ENCODE measurements around the gene C16orf96.

Gene C16orf96

GRCh38 chr16:4525634-4526277 is 30.4 kb upstream of the C16orf96 start:
- peak overlapping the region; percentile 36 for H3K27ac ChIP-seq (ENCODE audit: low read depth, low read length, severe bottlenecking)
- WGBS, 2 experiments (ENCODE audit: insufficient coverage in 2 of 2), result 88 to 91% methylated on average over 9 to 10 of the region's 13 CpGs
- no peak overlapping the region for H3K4me3 ChIP-seq (ENCODE audit: extremely low read depth, insufficient read depth, low read length, poor library complexity, severe bottlenecking)

DNA sequence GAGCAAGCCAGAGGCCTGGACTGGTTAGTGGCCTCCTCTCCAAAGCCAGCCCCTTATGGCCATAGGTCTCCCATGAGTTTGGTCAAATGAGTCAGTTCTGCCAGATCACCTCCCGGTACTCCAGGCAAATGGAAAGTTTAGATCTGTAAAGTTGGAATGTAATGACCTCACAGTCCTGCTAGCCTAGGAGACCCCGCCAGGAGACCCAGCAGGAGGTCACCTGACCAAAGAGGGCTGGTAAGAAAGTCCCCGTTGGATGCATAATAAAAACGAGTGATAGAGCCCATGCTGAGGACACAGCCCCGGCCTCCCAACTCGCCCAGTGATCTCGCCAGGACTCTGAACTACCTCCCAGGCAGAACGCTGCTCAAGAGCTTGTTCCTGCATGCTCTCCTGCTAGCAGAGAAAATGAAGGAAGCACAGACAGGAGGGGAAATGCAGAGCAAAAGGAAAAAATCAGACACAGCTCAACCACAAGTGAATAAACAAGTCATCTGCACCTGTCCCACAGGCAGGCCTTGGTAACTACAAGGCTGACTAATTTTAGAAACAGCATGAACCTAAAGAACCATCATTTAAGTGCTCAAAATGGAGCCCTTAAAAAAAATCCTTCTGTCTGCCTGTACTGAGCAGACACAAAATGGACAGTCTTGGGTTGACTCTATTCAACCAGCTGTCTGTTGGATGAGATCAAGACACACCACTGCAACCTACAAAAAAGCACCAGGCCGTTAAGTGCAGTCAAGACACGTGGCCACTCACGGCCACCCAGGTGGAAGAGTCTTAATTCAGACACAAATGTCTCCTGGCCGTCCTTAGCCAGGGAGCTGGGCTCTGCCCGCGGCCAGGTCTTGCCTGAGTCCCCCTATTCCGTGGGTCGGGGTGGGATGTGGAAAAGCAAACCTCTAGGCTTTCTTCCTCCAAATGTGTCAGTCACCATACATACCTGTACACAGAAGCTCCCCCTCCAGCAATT is 26.8 kb upstream of the C16orf96 start:
- Histone ChIP-seq H3K36me3 (ENCODE audit: control insufficient read depth, insufficient read depth, low read length) (peaks cover 29% of the 10 kb centered on the region), H3K27ac (ENCODE audit: low read depth, low read length, severe bottlenecking) (peak overlapping the region; percentile 91), H3K9me3 (ENCODE audit: control insufficient read depth, low read length) (no peaks in the 10 kb centered on the region), H3K4me1 (ENCODE audit: control insufficient read depth, insufficient read depth, low read length, poor library complexity, severe bottlenecking) (peaks cover 12% of the 10 kb centered on the region), H3K4me3 (ENCODE audit: extremely low read depth, insufficient read depth, low read length, poor library complexity, severe bottlenecking) (no peak overlapping the region)
- WGBS, 2 experiments (ENCODE audit: insufficient coverage in 2 of 2), result 35 to 37% methylated on average over 11 to 13 of the region's 16 CpGs

More at GRCh38 chr16:4525634-4526277, 30.4 kb upstream of the C16orf96 start:
- Histone ChIP-seq H3K36me3 (ENCODE audit: control insufficient read depth, insufficient read depth, low read length) (no peaks in the 10 kb centered on the region), H3K9me3 (ENCODE audit: control insufficient read depth, low read length) (no peaks in the 10 kb centered on the region), H3K4me1 (ENCODE audit: control insufficient read depth, insufficient read depth, low read length, poor library complexity, severe bottlenecking) (peaks cover 23% of the 10 kb centered on the region)

DNA sequence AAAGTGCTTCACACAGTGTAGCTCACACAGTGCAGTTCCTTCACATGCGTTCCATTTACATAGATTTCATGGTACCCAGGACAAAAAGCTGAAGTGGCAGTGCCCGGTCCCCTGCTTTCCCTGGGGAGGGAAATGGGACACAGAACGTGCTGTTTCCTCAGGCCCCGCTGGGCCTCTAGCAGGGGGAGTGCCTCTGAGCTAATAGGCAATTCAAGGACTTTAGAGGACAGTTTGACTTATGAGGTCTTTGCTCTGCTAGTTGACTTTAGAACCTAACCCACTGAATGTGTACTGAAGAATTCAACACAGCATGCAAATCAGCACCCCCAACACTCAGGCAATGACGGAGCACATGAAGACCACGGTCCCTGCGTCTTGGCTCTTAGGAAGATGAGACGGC is 24.3 kb upstream of the C16orf96 start:
- WGBS, 2 experiments (ENCODE audit: insufficient coverage in 2 of 2), result 89 to 98% methylated on average over 6 to 7 of the region's 8 CpGs
- Histone ChIP-seq H3K4me1 (ENCODE audit: control insufficient read depth, insufficient read depth, low read length, poor library complexity, severe bottlenecking) (peaks cover 12% of the 10 kb centered on the region), H3K9me3 (ENCODE audit: control insufficient read depth, low read length) (no peaks in the 10 kb centered on the region), H3K4me3 (ENCODE audit: extremely low read depth, insufficient read depth, low read length, poor library complexity, severe bottlenecking) (no peak overlapping the region), H3K27ac (ENCODE audit: low read depth, low read length, severe bottlenecking) (no peak overlapping the region), H3K36me3 (ENCODE audit: control insufficient read depth, insufficient read depth, low read length) (peaks cover 43% of the 10 kb centered on the region)

DNA sequence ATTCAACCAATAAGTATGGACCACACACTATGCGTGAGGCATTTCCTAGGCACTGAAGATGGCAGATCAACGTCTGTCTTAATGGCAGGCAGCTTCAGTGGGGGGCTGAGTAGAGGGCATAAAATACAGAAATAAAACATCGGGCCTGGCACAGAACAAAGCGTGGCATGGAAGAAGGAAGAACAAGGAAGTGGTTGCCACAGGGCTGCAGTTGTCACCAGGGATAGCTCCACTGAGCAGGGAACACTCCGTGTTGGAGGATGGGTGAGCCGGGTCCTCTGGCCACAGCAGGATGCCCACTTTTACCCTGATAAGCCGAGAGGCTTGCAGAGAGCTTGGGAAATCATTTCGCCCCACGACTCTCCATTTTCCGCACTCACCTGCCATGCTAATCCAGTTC is 23.9 kb upstream of the C16orf96 start:
- WGBS, 2 experiments (ENCODE audit: insufficient coverage in 2 of 2), result 93 to 98% methylated on average over 9 to 10 of the region's 10 CpGs
- no peak overlapping the region for H3K4me3 ChIP-seq (ENCODE audit: extremely low read depth, insufficient read depth, low read length, poor library complexity, severe bottlenecking)
- H3K27ac ChIP-seq (ENCODE audit: low read depth, low read length, severe bottlenecking), result no peak overlapping the region

DNA sequence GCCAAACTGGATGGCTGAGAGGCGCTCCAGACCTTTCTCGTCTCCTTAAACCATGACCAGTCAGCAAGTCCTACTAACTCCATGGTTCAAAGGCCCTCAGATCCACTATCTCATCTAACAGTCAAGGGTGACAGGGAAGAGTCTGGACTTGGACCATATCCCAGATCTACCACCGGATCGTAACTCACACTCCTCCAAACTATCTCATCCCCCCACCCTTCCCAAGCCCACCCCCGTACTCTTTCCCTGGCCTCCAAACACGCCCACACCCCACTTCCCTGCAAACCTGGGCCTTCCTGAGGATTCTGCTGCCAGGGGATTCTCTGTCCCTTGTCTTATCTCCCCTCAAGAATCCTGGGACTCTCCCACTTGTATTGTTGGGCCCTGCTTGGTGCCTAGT is 22.6 kb upstream of the C16orf96 start:
- 92 to 98% methylated on average over 6 of the region's 6 CpGs for WGBS, 2 experiments (ENCODE audit: insufficient coverage in 2 of 2)
- no peak overlapping the region for H3K27ac ChIP-seq (ENCODE audit: low read depth, low read length, severe bottlenecking)

More for the DNA sequence above, 23.9 kb upstream of the C16orf96 start:
- no peaks in the 10 kb centered on the region for H3K9me3 ChIP-seq (ENCODE audit: control insufficient read depth, low read length)
- H3K36me3 ChIP-seq (ENCODE audit: control insufficient read depth, insufficient read depth, low read length), result peaks cover 43% of the 10 kb centered on the region
- H3K4me1 ChIP-seq (ENCODE audit: control insufficient read depth, insufficient read depth, low read length, poor library complexity, severe bottlenecking), result peaks cover 13% of the 10 kb centered on the region

GRCh38 chr16:4534151-4534790 is 21.9 kb upstream of the C16orf96 start:
- Histone ChIP-seq H3K36me3 (ENCODE audit: control insufficient read depth, insufficient read depth, low read length) (peaks cover 43% of the 10 kb centered on the region), H3K9me3 (ENCODE audit: control insufficient read depth, low read length) (peaks cover 6% of the 10 kb centered on the region), H3K4me1 (ENCODE audit: control insufficient read depth, insufficient read depth, low read length, poor library complexity, severe bottlenecking) (peaks cover 11% of the 10 kb centered on the region), H3K4me3 (ENCODE audit: extremely low read depth, insufficient read depth, low read length, poor library complexity, severe bottlenecking) (no peak overlapping the region), H3K27ac (ENCODE audit: low read depth, low read length, severe bottlenecking) (no peak overlapping the region)
- 87% methylated on average over 11 of the region's 13 CpGs for WGBS, 2 experiments (ENCODE audit: insufficient coverage in 2 of 2)

More for the DNA sequence above, 22.6 kb upstream of the C16orf96 start:
- no peaks in the 10 kb centered on the region for H3K9me3 ChIP-seq (ENCODE audit: control insufficient read depth, low read length)
- peaks cover 43% of the 10 kb centered on the region for H3K36me3 ChIP-seq (ENCODE audit: control insufficient read depth, insufficient read depth, low read length)
- peaks cover 11% of the 10 kb centered on the region for H3K4me1 ChIP-seq (ENCODE audit: control insufficient read depth, insufficient read depth, low read length, poor library complexity, severe bottlenecking)
- no peak overlapping the region for H3K4me3 ChIP-seq (ENCODE audit: extremely low read depth, insufficient read depth, low read length, poor library complexity, severe bottlenecking)

- Histone ChIP-seq H3K36me3 (ENCODE audit: control insufficient read depth, insufficient read depth, low read length) (peaks cover 43% of the 10 kb centered on the region), H3K4me1 (ENCODE audit: control insufficient read depth, insufficient read depth, low read length, poor library complexity, severe bottlenecking) (peaks cover 3% of the 10 kb centered on the region), H3K4me3 (ENCODE audit: extremely low read depth, insufficient read depth, low read length, poor library complexity, severe bottlenecking) (no peak overlapping the region), H3K27ac (ENCODE audit: low read depth, low read length, severe bottlenecking) (no peak overlapping the region), H3K9me3 (ENCODE audit: control insufficient read depth, low read length) (peaks cover 19% of the 10 kb centered on the region)
- WGBS, 2 experiments (ENCODE audit: insufficient coverage in 2 of 2), result 95 to 98% methylated on average over 6 to 7 of the region's 7 CpGs
Measured at GRCh38 chr16:4535627-4536108, 20.5 kb upstream of the C16orf96 start.

- Histone ChIP-seq H3K4me1 (ENCODE audit: control insufficient read depth, insufficient read depth, low read length, poor library complexity, severe bottlenecking) (peaks cover 3% of the 10 kb centered on the region), H3K9me3 (ENCODE audit: control insufficient read depth, low read length) (peaks cover 20% of the 10 kb centered on the region), H3K36me3 (ENCODE audit: control insufficient read depth, insufficient read depth, low read length) (peaks cover 39% of the 10 kb centered on the region), H3K4me3 (ENCODE audit: extremely low read depth, insufficient read depth, low read length, poor library complexity, severe bottlenecking) (peak overlapping the region; percentile 90), H3K27ac (ENCODE audit: low read depth, low read length, severe bottlenecking) (no peak overlapping the region)
- 91 to 97% methylated on average over 13 to 14 of the region's 15 CpGs for WGBS, 2 experiments (ENCODE audit: insufficient coverage in 2 of 2)
Measured at GRCh38 chr16:4536391-4537106, 19.6 kb upstream of the C16orf96 start.

- Histone ChIP-seq H3K27ac (ENCODE audit: low read depth, low read length, severe bottlenecking) (peak overlapping the region; percentile 36), H3K4me3 (ENCODE audit: extremely low read depth, insufficient read depth, low read length, poor library complexity, severe bottlenecking) (peak overlapping the region; percentile 90), H3K4me1 (ENCODE audit: control insufficient read depth, insufficient read depth, low read length, poor library complexity, severe bottlenecking) (peaks cover 3% of the 10 kb centered on the region), H3K36me3 (ENCODE audit: control insufficient read depth, insufficient read depth, low read length) (peaks cover 28% of the 10 kb centered on the region), H3K9me3 (ENCODE audit: control insufficient read depth, low read length) (peaks cover 20% of the 10 kb centered on the region)
- 7 to 10% methylated on average over 52 to 75 of the region's 75 CpGs for WGBS, 2 experiments (ENCODE audit: insufficient coverage in 2 of 2)
Measured at GRCh38 chr16:4537376-4538343, 18.5 kb upstream of the C16orf96 start.

Data from mesodermal cell (in vitro differentiated cells).